ENCODE measurements around the gene TMEM86B.

TMEM86B gene

GRCh38 chr19:55258476-55258827 lies 29.9 kb upstream of the TMEM86B start:
- no peak for TF ChIP-seq SPI1 (IDR thresholded peaks at IDR 0.05; ENCODE audit: low read depth, low read length)
- TF ChIP-seq POU2F2 (IDR thresholded peaks at IDR 0.05; ENCODE audit: low read depth, low read length) = no peak
- no peak for DNase-seq (ENCODE audit: insufficient read length, low spot score)
- FAIRE-seq = no peak

- peak; percentile 16 for FAIRE-seq
- no peak for DNase-seq (ENCODE audit: insufficient read length, low spot score)
- TF ChIP-seq POU2F2 (IDR thresholded peaks at IDR 0.05; ENCODE audit: low read depth, low read length) = no peak
- no peak for TF ChIP-seq POLR2AphosphoS5 (IDR thresholded peaks at IDR 0.05; ENCODE audit: low read depth, low read length)
- no peak for TF ChIP-seq SPI1 (IDR thresholded peaks at IDR 0.05; ENCODE audit: low read depth, low read length)
- TF ChIP-seq TAF1 (IDR thresholded peaks at IDR 0.05; ENCODE audit: low read depth, low read length) = no peak
Measured at GRCh38 chr19:55257461-55258420, 29.2 kb upstream of the TMEM86B start.

- FAIRE-seq (peak; percentile 66), DNase-seq (ENCODE audit: insufficient read length, low spot score) (no peak)
- TF ChIP-seq POLR2AphosphoS5 (IDR thresholded peaks at IDR 0.05; ENCODE audit: low read depth, low read length) = no peak
- TF ChIP-seq POLR2A (IDR thresholded peaks at IDR 0.05; ENCODE audit: low read depth, low read length) = no peak
- no peak for TF ChIP-seq POU2F2 (IDR thresholded peaks at IDR 0.05; ENCODE audit: low read depth, low read length)
- no peak for TF ChIP-seq SPI1 (IDR thresholded peaks at IDR 0.05; ENCODE audit: low read depth, low read length)
- no peak for TF ChIP-seq PAX5 (IDR thresholded peaks at IDR 0.05; ENCODE audit: insufficient read depth, low read length, severe bottlenecking)
- TF ChIP-seq TAF1 (IDR thresholded peaks at IDR 0.05; ENCODE audit: low read depth, low read length) = no peak
Measured at GRCh38 chr19:55256562-55257460, 28.2 kb upstream of the TMEM86B start.

DNA sequence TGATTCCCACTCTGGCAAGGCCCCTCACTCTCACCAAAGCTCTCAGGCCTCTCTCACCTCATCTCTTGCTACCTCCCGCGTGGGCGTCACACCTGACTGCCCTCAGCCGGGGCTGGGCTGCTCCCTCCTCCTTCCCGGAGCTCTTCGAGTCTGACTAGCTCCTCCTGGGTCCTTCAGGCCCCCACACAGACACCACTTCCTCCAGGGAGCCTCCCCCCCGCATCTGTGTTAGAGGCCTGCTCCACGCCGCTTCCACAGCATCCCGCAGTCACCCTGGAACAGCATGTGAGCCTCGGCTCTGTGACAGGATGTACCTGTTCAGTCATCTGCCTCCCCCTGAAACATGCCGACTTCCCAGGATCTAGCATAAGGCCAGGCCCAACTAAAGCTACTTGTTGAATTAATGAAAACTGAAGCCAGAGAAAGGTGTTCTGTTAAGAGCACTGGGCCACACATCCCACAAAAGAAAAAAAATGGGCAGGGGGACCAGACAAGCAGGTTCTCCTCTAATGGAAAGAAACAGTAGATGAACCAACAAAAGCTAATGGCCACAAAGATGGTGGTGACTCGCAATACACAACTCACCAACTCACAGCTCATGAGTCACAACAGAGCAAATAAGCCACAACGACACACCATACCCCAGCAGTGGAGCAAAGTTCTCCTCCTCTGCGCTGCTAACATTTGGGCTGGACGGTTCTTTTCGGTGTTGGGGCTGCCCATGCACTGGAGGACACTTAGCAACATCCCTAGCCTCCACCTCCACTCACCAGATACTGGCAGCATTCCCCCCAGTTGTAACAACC lies 27.3 kb upstream of the TMEM86B start:
- no peak for TF ChIP-seq POU2F2 (IDR thresholded peaks at IDR 0.05; ENCODE audit: low read depth, low read length)
- TF ChIP-seq SPI1 (IDR thresholded peaks at IDR 0.05; ENCODE audit: low read depth, low read length) = peak; percentile 35; the same call in 1 of the 2 replicates
- TF ChIP-seq PAX5 (IDR thresholded peaks at IDR 0.05; ENCODE audit: insufficient read depth, low read length, severe bottlenecking) = peak; percentile 93
- 0 out of 2 replicates have a peak, but pooled peaks have one; percentile 21 for TF ChIP-seq POLR2A (IDR thresholded peaks at IDR 0.05; ENCODE audit: low read depth, low read length)
- TF ChIP-seq POLR2AphosphoS5 (IDR thresholded peaks at IDR 0.05; ENCODE audit: low read depth, low read length) = no peak
- TF ChIP-seq TAF1 (IDR thresholded peaks at IDR 0.05; ENCODE audit: low read depth, low read length) = no peak
- no peak for DNase-seq (ENCODE audit: insufficient read length, low spot score)
- peak; percentile 77 for FAIRE-seq

GRCh38 chr19:55254625-55254977 lies 26.0 kb upstream of the TMEM86B start:
- TF ChIP-seq PAX5 (IDR thresholded peaks at IDR 0.05; ENCODE audit: insufficient read depth, low read length, severe bottlenecking) = no peak
- 0 out of 2 replicates have a peak, but pooled peaks have one; percentile 2 for TF ChIP-seq POLR2A (IDR thresholded peaks at IDR 0.05; ENCODE audit: low read depth, low read length)
- DNase-seq (ENCODE audit: insufficient read length, low spot score) (no peak), FAIRE-seq (no peak)

GRCh38 chr19:55253842-55254624 lies 25.5 kb upstream of the TMEM86B start:
- 0 out of 2 replicates have a peak, but pooled peaks have one; percentile 18 for TF ChIP-seq POLR2A (IDR thresholded peaks at IDR 0.05; ENCODE audit: low read depth, low read length)
- TF ChIP-seq PAX5 (IDR thresholded peaks at IDR 0.05; ENCODE audit: insufficient read depth, low read length, severe bottlenecking) = no peak
- peak; percentile 98 for TF ChIP-seq SPI1 (IDR thresholded peaks at IDR 0.05; ENCODE audit: low read depth, low read length)
- TF ChIP-seq TAF1 (IDR thresholded peaks at IDR 0.05; ENCODE audit: low read depth, low read length) = peak; percentile 23; the same call in 1 of the 2 replicates
- TF ChIP-seq POLR2AphosphoS5 (IDR thresholded peaks at IDR 0.05; ENCODE audit: low read depth, low read length) = peak; percentile 43; the same call in 1 of the 2 replicates
- 0 out of 2 replicates have a peak, but pooled peaks have one; percentile 23 for TF ChIP-seq POU2F2 (IDR thresholded peaks at IDR 0.05; ENCODE audit: low read depth, low read length)
- DNase-seq (ENCODE audit: insufficient read length, low spot score) (peak; percentile 75), FAIRE-seq (peak; percentile 90)

- TF ChIP-seq POU2F2 (IDR thresholded peaks at IDR 0.05; ENCODE audit: low read depth, low read length) = no peak
- no peak for TF ChIP-seq SPI1 (IDR thresholded peaks at IDR 0.05; ENCODE audit: low read depth, low read length)
- TF ChIP-seq POLR2AphosphoS5 (IDR thresholded peaks at IDR 0.05; ENCODE audit: low read depth, low read length) = no peak
- TF ChIP-seq POLR2A (IDR thresholded peaks at IDR 0.05; ENCODE audit: low read depth, low read length) = no peak
- TF ChIP-seq PAX5 (IDR thresholded peaks at IDR 0.05; ENCODE audit: insufficient read depth, low read length, severe bottlenecking) = no peak
- no peak for TF ChIP-seq TAF1 (IDR thresholded peaks at IDR 0.05; ENCODE audit: low read depth, low read length)
- DNase-seq (ENCODE audit: insufficient read length, low spot score) (no peak), FAIRE-seq (no peak)
Measured at GRCh38 chr19:55252760-55253663, 24.4 kb upstream of the TMEM86B start.
